Measurements from ENCODE around the gene RNF13.

RNF13 gene

GRCh38 chr3:149967086-149967685 lies 154.2 kb downstream of the RNF13 start:
- ChIA-PET POLR2A (ENCODE audit: low non-redundant PET) (no interaction called here), CTCF (interaction anchor here (0.5 to 2.3 kb wide), 9 partner anchors 17 to 1088 kb away, joined by 3 to 21 read pairs (median 4); no protein-coding TSS in a partner anchor)
- DNase-seq (ENCODE audit: low spot score): peak; percentile 25
- TF ChIP-seq CTCF (conservative IDR thresholded peaks at IDR 0.05; ENCODE audit: low read depth): peak; percentile 68
- H3K27ac ChIP-seq: no peak overlapping the region

- ChIA-PET CTCF (interaction anchor here (0.7 to 2.3 kb wide), 3 partner anchors 32 to 314 kb away, joined by 5 to 21 read pairs (median 6); no protein-coding TSS in a partner anchor), POLR2A (ENCODE audit: low non-redundant PET) (no interaction called here)
- no peak overlapping the region for H3K27ac ChIP-seq
- TF ChIP-seq CTCF (conservative IDR thresholded peaks at IDR 0.05; ENCODE audit: low read depth): no peak
- peak; percentile 27 for DNase-seq (ENCODE audit: low spot score)
These were observed 155.2 kb downstream of the RNF13 start for GRCh38 chr3:149968216-149968615.

- H3K27ac ChIP-seq: peak overlapping the region; percentile 95
- CTCF ChIA-PET: interaction anchor here (0.7 to 0.9 kb wide), 2 partner anchors 142 to 215 kb away, joined by 4 to 5 read pairs; no protein-coding TSS in a partner anchor
These were observed 156.3 kb downstream of the RNF13 start for GRCh38 chr3:149969110-149969939.

GRCh38 chr3:149969940-149970715 lies 157.1 kb downstream of the RNF13 start:
- CTCF ChIA-PET: interaction anchor here (0.6 to 0.9 kb wide), 3 partner anchors 141 to 231 kb away, joined by 3 to 5 read pairs (median 4); no protein-coding TSS in a partner anchor
- POLR2A ChIA-PET (ENCODE audit: low non-redundant PET): interaction anchor here (0.6 to 0.7 kb wide), 2 partner anchors 189 to 214 kb away, joined by 4 to 6 read pairs; no protein-coding TSS in a partner anchor
- peak overlapping the region; percentile 95 for H3K27ac ChIP-seq

More at GRCh38 chr3:149969110-149969939, 156.3 kb downstream of the RNF13 start:
- POLR2A ChIA-PET (ENCODE audit: low non-redundant PET): interaction anchor here (0.7 kb wide), 1 partner anchor 190 kb away, joined by 6 read pairs; no protein-coding TSS in a partner anchor
- TF ChIP-seq CTCF (conservative IDR thresholded peaks at IDR 0.05; ENCODE audit: low read depth): peak; percentile 29; the same call in 1 of the 2 replicates
- DNase-seq (ENCODE audit: low spot score): peak; percentile 63

GRCh38 chr3:149970716-149971402 lies 157.8 kb downstream of the RNF13 start, which contains the start of gene PFN2:
PFN2 (minus strand) TSS chr3:149970895; CDS start chr3:149970856, 39 bp downstream.
- peak; percentile 57 for DNase-seq (ENCODE audit: low spot score)
- TF ChIP-seq CTCF (conservative IDR thresholded peaks at IDR 0.05; ENCODE audit: low read depth): no peak
- peak within 1 kb of the TSS; percentile 95 for H3K27ac ChIP-seq
- ChIA-PET CTCF (interaction anchor here (1.3 kb wide), 1 partner anchor 213 kb away, joined by 7 read pairs; no protein-coding TSS in a partner anchor), POLR2A (ENCODE audit: low non-redundant PET) (no interaction called here)

More at GRCh38 chr3:149969940-149970715, 157.1 kb downstream of the RNF13 start:
- TF ChIP-seq CTCF (conservative IDR thresholded peaks at IDR 0.05; ENCODE audit: low read depth): no peak
- DNase-seq (ENCODE audit: low spot score): peak; percentile 76

Measured in RWPE1 (cell line).